Stimulated activated effector memory CD8-positive, alpha-beta T cell treated with anti-CD3 and anti-CD28 coated beads, Interleukin-12 subunit alpha, Interleukin-12 subunit beta, amount 100 ng/mL, for 72 hours (primary cell): Measurements from ENCODE around the gene TICAM1.
A peak's percentile ranks its signal among the peaks of the same experiment; 100 is the strongest.
"Not testable (repeated sequence)": the region's sequence is repeated elsewhere in the genome, so short reads cannot be mapped to it uniquely, and the experiment has no call there.

ENCODE experiments used
- ATAC-seq: fragments of 150-1000 bp; cut with Tn5 transposase; 2 replicates; pipeline ENCODE4 v1.10.0; 2021
- DNase-seq, 2 donors: peaks; one replicate each; pipeline ENCODE4 v3.0.0; 2021 to 2022; ENCODE audit warnings: low spot score in 2 of 2
- H3K27ac Mint-ChIP-seq: one replicate; pipeline ENCODE4 v1.8.0; 2022; ENCODE audit warnings: mild to moderate bottlenecking, mixed read lengths
- H3K36me3 Mint-ChIP-seq: one replicate; pipeline ENCODE4 v1.8.0; 2022; ENCODE audit warnings: mild to moderate bottlenecking, mixed read lengths
- H3K4me1 Mint-ChIP-seq: one replicate; pipeline ENCODE4 v1.8.0; 2022; ENCODE audit warnings: mixed read lengths
- H3K4me3 Mint-ChIP-seq: one replicate; pipeline ENCODE4 v1.8.0; 2022; ENCODE audit warnings: mild to moderate bottlenecking, mixed read lengths
- H3K9me3 Mint-ChIP-seq: one replicate; pipeline ENCODE4 v1.8.0; 2022; ENCODE audit warnings: mixed read lengths

Gene TICAM1

GRCh38 chr19:4852484-4852883 lies 21.0 kb upstream of the TICAM1 start:
- Mint-ChIP-seq H3K36me3 (peaks cover 54% of the 10 kb centered on the region), H3K4me3 (no peak overlapping the region), H3K27ac (no peak overlapping the region), H3K9me3 (no peaks in the 10 kb centered on the region), H3K4me1 (no peaks in the 10 kb centered on the region)
- no peak for ATAC-seq
- no peak for DNase-seq

GRCh38 chr19:4851551-4852290 lies 20.2 kb upstream of the TICAM1 start:
- no peaks in the 10 kb centered on the region for H3K4me1 Mint-ChIP-seq
- H3K9me3 Mint-ChIP-seq = no peaks in the 10 kb centered on the region
- H3K36me3 Mint-ChIP-seq = peaks cover 54% of the 10 kb centered on the region
- no peak overlapping the region for H3K4me3 Mint-ChIP-seq
- DNase-seq = peak; percentile 76 to 88
- H3K27ac Mint-ChIP-seq = no peak overlapping the region
- ATAC-seq = peak; percentile 90

- Mint-ChIP-seq H3K4me1 (no peaks in the 10 kb centered on the region), H3K36me3 (peaks cover 55% of the 10 kb centered on the region), H3K27ac (peak overlapping the region; percentile 29), H3K9me3 (no peaks in the 10 kb centered on the region), H3K4me3 (no peak overlapping the region)
- ATAC-seq (no peak), DNase-seq (no peak)
These were observed 17.5 kb upstream of the TICAM1 start for GRCh38 chr19:4849019-4849418.

- Mint-ChIP-seq H3K4me1 (no peaks in the 10 kb centered on the region), H3K9me3 (no peaks in the 10 kb centered on the region), H3K4me3 (no peak overlapping the region), H3K36me3 (peaks cover 66% of the 10 kb centered on the region), H3K27ac (no peak overlapping the region)
- DNase-seq = no peak
- ATAC-seq = no peak
These were observed 15.9 kb upstream of the TICAM1 start for GRCh38 chr19:4847190-4847973.

GRCh38 chr19:4845975-4846374 lies 14.5 kb upstream of the TICAM1 start:
- H3K36me3 Mint-ChIP-seq = peaks cover 70% of the 10 kb centered on the region

GRCh38 chr19:4844348-4845179 lies 13.1 kb upstream of the TICAM1 start:
- ATAC-seq = no peak
- Mint-ChIP-seq H3K4me3 (no peak overlapping the region), H3K27ac (no peak overlapping the region), H3K4me1 (peaks cover 18% of the 10 kb centered on the region), H3K9me3 (no peaks in the 10 kb centered on the region), H3K36me3 (peaks cover 76% of the 10 kb centered on the region)
- no peak for DNase-seq

More at GRCh38 chr19:4845975-4846374, 14.5 kb upstream of the TICAM1 start:
- not testable (repeated sequence) for H3K27ac Mint-ChIP-seq, DNase-seq, H3K9me3 Mint-ChIP-seq, ATAC-seq, H3K4me1 Mint-ChIP-seq, H3K4me3 Mint-ChIP-seq

- Mint-ChIP-seq H3K27ac (no peak overlapping the region), H3K9me3 (no peaks in the 10 kb centered on the region), H3K36me3 (peaks cover 79% of the 10 kb centered on the region), H3K4me3 (no peak overlapping the region), H3K4me1 (peaks cover 18% of the 10 kb centered on the region)
- ATAC-seq (no peak), DNase-seq (no peak)
These were observed 12.1 kb upstream of the TICAM1 start for GRCh38 chr19:4843647-4843965.

- Mint-ChIP-seq H3K9me3 (no peaks in the 10 kb centered on the region), H3K4me1 (peaks cover 18% of the 10 kb centered on the region), H3K4me3 (no peak overlapping the region), H3K27ac (no peak overlapping the region), H3K36me3 (peaks cover 62% of the 10 kb centered on the region)
- DNase-seq (no peak), ATAC-seq (no peak)
These were observed 7.7 kb upstream of the TICAM1 start for GRCh38 chr19:4839192-4839591.

GRCh38 chr19:4832776-4833175 lies 1.3 kb upstream of the TICAM1 start:
- no peak overlapping the region for H3K27ac Mint-ChIP-seq

GRCh38 chr19:4831979-4832340 lies 448 bp upstream of the TICAM1 start:
- H3K36me3 Mint-ChIP-seq = peaks cover 39% of the 10 kb centered on the region
- H3K4me1 Mint-ChIP-seq = peaks cover 28% of the 10 kb centered on the region
- peak overlapping the region; percentile 95 for H3K27ac Mint-ChIP-seq
- ATAC-seq, DNase-seq, H3K9me3 Mint-ChIP-seq: not testable (repeated sequence)
- H3K4me3 Mint-ChIP-seq = peak overlapping the region; percentile 93

More at GRCh38 chr19:4832776-4833175, 1.3 kb upstream of the TICAM1 start:
- Mint-ChIP-seq H3K9me3 (no peaks in the 10 kb centered on the region), H3K4me1 (peaks cover 25% of the 10 kb centered on the region), H3K36me3 (peaks cover 33% of the 10 kb centered on the region), H3K4me3 (peak overlapping the region; percentile 93)
- DNase-seq = no peak
- no peak for ATAC-seq

- Mint-ChIP-seq H3K4me1 (peaks cover 28% of the 10 kb centered on the region), H3K36me3 (peaks cover 48% of the 10 kb centered on the region), H3K9me3 (no peaks in the 10 kb centered on the region), H3K27ac (peak overlapping the region; percentile 95), H3K4me3 (peak overlapping the region; percentile 93)
- DNase-seq = peak in 1 of 2 donors; percentile 59
- ATAC-seq = no peak
These were observed 695 bp downstream of the TICAM1 start for GRCh38 chr19:4830768-4831265.

- Mint-ChIP-seq H3K27ac (peak overlapping the region; percentile 95), H3K4me3 (peak overlapping the region; percentile 93), H3K9me3 (no peaks in the 10 kb centered on the region), H3K36me3 (peaks cover 52% of the 10 kb centered on the region), H3K4me1 (peaks cover 28% of the 10 kb centered on the region)
- DNase-seq = no peak
- no peak for ATAC-seq
These were observed 1.2 kb downstream of the TICAM1 start for GRCh38 chr19:4830332-4830731.

GRCh38 chr19:4829001-4829712 lies 2.4 kb downstream of the TICAM1 start:
- peak overlapping the region; percentile 48 for H3K27ac Mint-ChIP-seq
- peaks cover 63% of the 10 kb centered on the region for H3K36me3 Mint-ChIP-seq
- no peaks in the 10 kb centered on the region for H3K9me3 Mint-ChIP-seq
- no peak for DNase-seq
- peak overlapping the region; percentile 93 for H3K4me3 Mint-ChIP-seq
- peaks cover 28% of the 10 kb centered on the region for H3K4me1 Mint-ChIP-seq
- ATAC-seq = no peak

GRCh38 chr19:4823577-4823976 lies 7.9 kb downstream of the TICAM1 start:
- DNase-seq (no peak), ATAC-seq (no peak)
- Mint-ChIP-seq H3K9me3 (no peaks in the 10 kb centered on the region), H3K4me3 (no peak overlapping the region), H3K27ac (no peak overlapping the region), H3K36me3 (peaks cover 84% of the 10 kb centered on the region), H3K4me1 (peaks cover 6% of the 10 kb centered on the region)

- not testable (repeated sequence) for H3K27ac Mint-ChIP-seq
- peaks cover 85% of the 10 kb centered on the region for H3K36me3 Mint-ChIP-seq
These were observed 9.2 kb downstream of the TICAM1 start for GRCh38 chr19:4822354-4822753.

More at GRCh38 chr19:4822354-4822753, 9.2 kb downstream of the TICAM1 start:
- not testable (repeated sequence) for ATAC-seq, DNase-seq, H3K9me3 Mint-ChIP-seq, H3K4me3 Mint-ChIP-seq, H3K4me1 Mint-ChIP-seq
